Neural crest cell (in vitro differentiated cells): ENCODE results near the gene TEDC2. TPM values are rescaled to one million over a fixed set of nuclear protein-coding genes. Genes with fewer than 3 reads are reported as not detected.
A peak's percentile ranks its signal among the peaks of the same experiment; 100 is the strongest.

ENCODE experiments used
- DNase-seq: peaks from one replicate; pipeline ENCODE4 v3.0.0; 2021; ENCODE audit warnings: low read depth, mixed read lengths, low spot score
- H3K27ac Mint-ChIP-seq: one replicate; pipeline ENCODE4 v1.8.0; 2021; ENCODE audit warnings: mild to moderate bottlenecking, mixed read lengths; ENCODE audit not compliant: unreplicated experiment
- H3K27me3 Mint-ChIP-seq: 2 replicates; pipeline ENCODE4 v1.8.0; 2021; ENCODE audit warnings: low read depth, mild to moderate bottlenecking, mixed read lengths
- H3K36me3 Mint-ChIP-seq: 2 replicates; pipeline ENCODE4 v1.8.0; 2021; ENCODE audit warnings: low read depth, mild to moderate bottlenecking, mixed read lengths
- H3K4me1 Mint-ChIP-seq: 2 replicates; pipeline ENCODE4 v1.8.0; 2021; ENCODE audit warnings: mixed read lengths
- H3K4me3 Mint-ChIP-seq: one replicate; pipeline ENCODE4 v1.8.0; 2021; ENCODE audit warnings: mild to moderate bottlenecking, mixed read lengths
- H3K9me3 Mint-ChIP-seq: 2 replicates; pipeline ENCODE4 v1.8.0; 2021; ENCODE audit warnings: mixed read lengths
- CTCF ChIP-seq: fragments of 200-600 bp; sonication (generic); conservative IDR thresholded peaks from 2 replicates; pipeline ENCODE4 v1.5.0; 2021; ENCODE audit warnings: antibody characterized with exemption, mild to moderate bottlenecking
- total RNA-seq: library from RNA; stranded (reverse); gene quantifications from 2 replicates; pipeline ENCODE4 v1.2.1, GENCODE V29; 2021

Gene TEDC2
- total RNA-seq, 1 donor from 2014 or later = 66.5 TPM

GRCh38 chr16:2458887-2459646 is 842 bp upstream of the TEDC2 start:
- TF ChIP-seq CTCF = no peak
- H3K27me3 Mint-ChIP-seq = peaks cover 3% of the 10 kb centered on the region

GRCh38 chr16:2460391-2460713 is 443 bp downstream of the TEDC2 start:
- Mint-ChIP-seq H3K27ac (no peak overlapping the region), H3K4me3 (peak overlapping the region; percentile 90), H3K9me3 (no peaks in the 10 kb centered on the region), H3K36me3 (peaks cover 3% of the 10 kb centered on the region), H3K4me1 (peaks cover 12% of the 10 kb centered on the region), H3K27me3 (peaks cover 5% of the 10 kb centered on the region)
- no peak for DNase-seq
- TF ChIP-seq CTCF = no peak

More at GRCh38 chr16:2458887-2459646, 842 bp upstream of the TEDC2 start:
- peak overlapping the region; percentile 90 for H3K4me3 Mint-ChIP-seq
- no peak for DNase-seq
- H3K9me3 Mint-ChIP-seq = no peaks in the 10 kb centered on the region
- peaks cover 3% of the 10 kb centered on the region for H3K36me3 Mint-ChIP-seq
- H3K4me1 Mint-ChIP-seq = peaks cover 12% of the 10 kb centered on the region
- H3K27ac Mint-ChIP-seq = peak overlapping the region; percentile 95

GRCh38 chr16:2460916-2461315 is 1.0 kb downstream of the TEDC2 start:
- Mint-ChIP-seq H3K4me3 (peak overlapping the region; percentile 73), H3K4me1 (peaks cover 12% of the 10 kb centered on the region), H3K36me3 (peaks cover 3% of the 10 kb centered on the region), H3K9me3 (no peaks in the 10 kb centered on the region), H3K27me3 (peaks cover 7% of the 10 kb centered on the region), H3K27ac (peak overlapping the region; percentile 50)
- no peak for DNase-seq
- TF ChIP-seq CTCF = no peak

- H3K27me3 Mint-ChIP-seq = peaks cover 8% of the 10 kb centered on the region
- DNase-seq = no peak
- no peaks in the 10 kb centered on the region for H3K9me3 Mint-ChIP-seq
- no peak for TF ChIP-seq CTCF
- no peak overlapping the region for H3K27ac Mint-ChIP-seq
- H3K36me3 Mint-ChIP-seq = peaks cover 3% of the 10 kb centered on the region
- H3K4me1 Mint-ChIP-seq = peaks cover 12% of the 10 kb centered on the region
- peak overlapping the region; percentile 44 for H3K4me3 Mint-ChIP-seq
Measured at GRCh38 chr16:2462031-2462866, 2.3 kb downstream of the TEDC2 start.

- H3K9me3 Mint-ChIP-seq = no peaks in the 10 kb centered on the region
- DNase-seq = no peak
- no peak for TF ChIP-seq CTCF
- H3K4me1 Mint-ChIP-seq = peaks cover 9% of the 10 kb centered on the region
- peak overlapping the region; percentile 67 for H3K4me3 Mint-ChIP-seq
- peaks cover 11% of the 10 kb centered on the region for H3K27me3 Mint-ChIP-seq
- no peak overlapping the region for H3K27ac Mint-ChIP-seq
- H3K36me3 Mint-ChIP-seq = peaks cover 3% of the 10 kb centered on the region
Measured at GRCh38 chr16:2464333-2464732, 4.4 kb downstream of the TEDC2 start.
